ENCODE results near the gene BACH2. TPM values are rescaled to one million over a fixed set of nuclear protein-coding genes. Genes with fewer than 3 reads are reported as not detected.

Gene BACH2
- polyA plus RNA-seq, 1 donor (not counting 4 experiments of a cell fraction or from before 2014, with no cell fraction given), result 0.50 TPM

GRCh38 chr6:90003069-90003795 lies 293.4 kb downstream of the BACH2 start:
- H3K4me3 ChIP-seq (ENCODE audit: control insufficient read depth in 2 of 3, extremely low read depth in 1 of 3, insufficient read depth in 2 of 3, low read depth in 1 of 3, low read length in 3 of 3), result no peak overlapping the region
- H4K20me1 ChIP-seq (ENCODE audit: control insufficient read depth, extremely low read depth, insufficient read depth, low read length), result no peaks in the 10 kb centered on the region
- H3K27me3 ChIP-seq (ENCODE audit: control insufficient read depth, extremely low read depth, insufficient read depth, low read length), result no peaks in the 10 kb centered on the region
- no peak overlapping the region for H2AFZ ChIP-seq (ENCODE audit: control insufficient read depth, low read length)
- H3K36me3 ChIP-seq (ENCODE audit: control insufficient read depth in 2 of 2, extremely low read depth in 1 of 2, insufficient read depth in 2 of 2, low read length in 2 of 2), result no peaks in the 10 kb centered on the region
- H3K9me3 ChIP-seq (ENCODE audit: control insufficient read depth, low read depth, low read length), result no peaks in the 10 kb centered on the region
- DNase-seq (ENCODE audit: low read depth, low spot score) (no peak), FAIRE-seq (peak; percentile 46)
- peaks cover 26% of the 10 kb centered on the region for H3K4me1 ChIP-seq (ENCODE audit: control insufficient read depth, extremely low read depth, insufficient read depth, low read length)
- no peak for TF ChIP-seq EZH2 (IDR thresholded peaks at IDR 0.05; ENCODE audit: low read length)
- no peak for TF ChIP-seq CTCF (optimal IDR thresholded peaks at IDR 0.05 in 1 of 3, IDR thresholded peaks at IDR 0.05 in 1 of 3, conservative IDR thresholded peaks at IDR 0.05 in 1 of 3; ENCODE audit: extremely low read depth in 1 of 3, insufficient read depth in 2 of 3, low read length in 3 of 3)
- H3K79me2 ChIP-seq (ENCODE audit: control insufficient read depth, insufficient read depth, low read length), result no peaks in the 10 kb centered on the region
- H3K9me1 ChIP-seq (ENCODE audit: control insufficient read depth, extremely low read depth, insufficient read depth, low read length), result no peaks in the 10 kb centered on the region
- H3K9ac ChIP-seq (ENCODE audit: control insufficient read depth, extremely low read depth, insufficient read depth, low read length), result no peak overlapping the region
- H3K27ac ChIP-seq (ENCODE audit: control insufficient read depth, insufficient read depth, low read length), result no peak overlapping the region
- peak overlapping the region; percentile 2 for H3K4me2 ChIP-seq (ENCODE audit: control insufficient read depth, extremely low read depth, insufficient read depth, low read depth, low read length)
- dilution Hi-C loops (cut with MboI; ENCODE audit: extremely low pct_ligation_motif_present, low sequenced_read_pairs), result no loop called here

GRCh38 chr6:90000864-90001731 lies 295.5 kb downstream of the BACH2 start:
- TF ChIP-seq EZH2 (IDR thresholded peaks at IDR 0.05; ENCODE audit: low read length) (no peak), CTCF (optimal IDR thresholded peaks at IDR 0.05 in 1 of 3, IDR thresholded peaks at IDR 0.05 in 1 of 3, conservative IDR thresholded peaks at IDR 0.05 in 1 of 3; ENCODE audit: extremely low read depth in 1 of 3, insufficient read depth in 2 of 3, low read length in 3 of 3) (no peak)
- H4K20me1 ChIP-seq (ENCODE audit: control insufficient read depth, extremely low read depth, insufficient read depth, low read length), result no peaks in the 10 kb centered on the region
- H3K9me1 ChIP-seq (ENCODE audit: control insufficient read depth, extremely low read depth, insufficient read depth, low read length), result no peaks in the 10 kb centered on the region
- no peak overlapping the region for H2AFZ ChIP-seq (ENCODE audit: control insufficient read depth, low read length)
- H3K4me2 ChIP-seq (ENCODE audit: control insufficient read depth, extremely low read depth, insufficient read depth, low read depth, low read length), result no peak overlapping the region
- DNase-seq (ENCODE audit: low read depth, low spot score), result no peak
- dilution Hi-C loops (cut with MboI; ENCODE audit: extremely low pct_ligation_motif_present, low sequenced_read_pairs), result no loop called here
- H3K4me1 ChIP-seq (ENCODE audit: control insufficient read depth, extremely low read depth, insufficient read depth, low read length), result peaks cover 26% of the 10 kb centered on the region
- no peaks in the 10 kb centered on the region for H3K79me2 ChIP-seq (ENCODE audit: control insufficient read depth, insufficient read depth, low read length)
- no peaks in the 10 kb centered on the region for H3K9me3 ChIP-seq (ENCODE audit: control insufficient read depth, low read depth, low read length)
- H3K9ac ChIP-seq (ENCODE audit: control insufficient read depth, extremely low read depth, insufficient read depth, low read length), result no peak overlapping the region
- H3K27ac ChIP-seq (ENCODE audit: control insufficient read depth, insufficient read depth, low read length), result no peak overlapping the region
- peak; percentile 69 for FAIRE-seq
- no peaks in the 10 kb centered on the region for H3K36me3 ChIP-seq (ENCODE audit: control insufficient read depth in 2 of 2, extremely low read depth in 1 of 2, insufficient read depth in 2 of 2, low read length in 2 of 2)
- H3K27me3 ChIP-seq (ENCODE audit: control insufficient read depth, extremely low read depth, insufficient read depth, low read length), result no peaks in the 10 kb centered on the region
- no peak overlapping the region for H3K4me3 ChIP-seq (ENCODE audit: control insufficient read depth in 2 of 3, extremely low read depth in 1 of 3, insufficient read depth in 2 of 3, low read depth in 1 of 3, low read length in 3 of 3)

All from keratinocyte (primary cell).